Hepatocyte (in vitro differentiated cells): ENCODE data around the gene M1AP. TPM values are rescaled to one million over a fixed set of nuclear protein-coding genes. Genes with fewer than 3 reads are reported as not detected.
"Not testable (repeated sequence)": the region's sequence is repeated elsewhere in the genome, so short reads cannot be mapped to it uniquely, and the experiment has no call there.

ENCODE experiments used
- DNase-seq: peaks from one replicate; pipeline ENCODE4 v3.0.0-alpha.2; 2016; ENCODE audit warnings: low spot score
- H2AFZ ChIP-seq: fragments of 200-600 bp; sonication (generic); 2 replicates; pipeline ENCODE4 v1.6.0; 2016; ENCODE audit warnings: antibody characterized with exemption, mild to moderate bottlenecking
- H3K27ac ChIP-seq: fragments of 200-600 bp; sonication (generic); 2 replicates; pipeline ENCODE4 v1.5.1; 2016; ENCODE audit warnings: mild to moderate bottlenecking
- H3K27me3 ChIP-seq: fragments of 200-600 bp; sonication (generic); 2 replicates; pipeline ENCODE4 v1.6.1; 2016
- H3K36me3 ChIP-seq: fragments of 200-600 bp; sonication (generic); replicated peaks from 2 replicates; pipeline ENCODE4 v1.5.1; 2016; ENCODE audit warnings: low read depth; ENCODE audit not compliant: insufficient read depth
- H3K4me1 ChIP-seq: fragments of 200-600 bp; sonication (generic); 2 replicates; pipeline ENCODE4 v1.5.1; 2016; ENCODE audit warnings: mild to moderate bottlenecking, moderate library complexity; ENCODE audit not compliant: insufficient read depth
- H3K4me2 ChIP-seq: fragments of 200-600 bp; sonication (generic); 2 replicates; pipeline ENCODE4 v1.6.0; 2016
- H3K4me3 ChIP-seq: fragments of 200-600 bp; sonication (generic); 2 replicates; pipeline ENCODE4 v1.5.1; 2016; ENCODE audit warnings: mild to moderate bottlenecking
- H3K79me2 ChIP-seq: fragments of 200-600 bp; sonication (generic); 2 replicates; pipeline ENCODE4 v1.6.0; 2017; ENCODE audit warnings: mild to moderate bottlenecking
- H3K9me2 ChIP-seq: fragments of 200-600 bp; sonication (generic); replicated peaks from 2 replicates; pipeline ENCODE4 v1.6.0; 2017; ENCODE audit warnings: mild to moderate bottlenecking; ENCODE audit not compliant: insufficient read depth
- H3K9me3 ChIP-seq: fragments of 200-600 bp; sonication (generic); 2 replicates; pipeline ENCODE4 v1.5.1; 2016; ENCODE audit warnings: low read depth, mild to moderate bottlenecking
- H4K20me1 ChIP-seq: fragments of 200-600 bp; sonication (generic); 2 replicates; pipeline ENCODE4 v1.6.0; 2016; ENCODE audit warnings: mild to moderate bottlenecking; ENCODE audit not compliant: insufficient read depth, poor library complexity, severe bottlenecking
- CTCF ChIP-seq: fragments of 200-600 bp; sonication (generic); IDR thresholded peaks from 2 replicates; pipeline ENCODE4 v1.5.1; 2016; ENCODE audit warnings: antibody characterized with exemption, mild to moderate bottlenecking; ENCODE audit not compliant: poor library complexity
- EZH2 ChIP-seq: fragments of 200-600 bp; sonication (generic); IDR thresholded peaks from 2 replicates; pipeline ENCODE4 v1.6.1; 2016; ENCODE audit warnings: antibody characterized with exemption, mild to moderate bottlenecking, borderline replicate concordance
- EZH2phosphoT487 ChIP-seq: fragments of 200-600 bp; sonication (generic); IDR thresholded peaks from one replicate; pipeline ENCODE4 v1.6.1; 2018; ENCODE audit warnings: antibody characterized with exemption, mild to moderate bottlenecking, low read depth, moderate library complexity; ENCODE audit not compliant: unreplicated experiment, severe bottlenecking
- WGBS: methylation state at CpG from one replicate; pipeline ENCODE4 v1.1.6; 2016; ENCODE audit warnings: low lambda C conversion rate; ENCODE audit errors: missing lambda C conversion rate; 5-methylcytosine and 5-hydroxymethylcytosine counted together
- polyA plus RNA-seq: library from polyadenylated mRNA; unstranded; fragments of >200 nt; fragmentation: Nextera tagmentation; extraction: Ambion mirVana; gene quantifications from 2 replicates; pipeline ENCODE4 v1.2.1, GENCODE V29; 2016
- total RNA-seq: library from RNA; depleted of rRNA; stranded (reverse); fragments of >200 nt; gene quantifications from 2 replicates; pipeline ENCODE4 v1.2.3, GENCODE V29; 2014

M1AP gene
- total and polyA plus RNA-seq, 2 experiments from 2014 or later = 0.30 to 0.70 TPM

- H3K79me2 ChIP-seq = no peaks in the 10 kb centered on the region
- H3K27ac ChIP-seq = no peak overlapping the region
- H3K4me2 ChIP-seq = no peak overlapping the region
- H3K4me1 ChIP-seq = no peaks in the 10 kb centered on the region
- H2AFZ ChIP-seq = no peak overlapping the region
- DNase-seq = no peak
- H3K4me3 ChIP-seq = no peak overlapping the region
- H4K20me1 ChIP-seq = no peaks in the 10 kb centered on the region
- TF ChIP-seq CTCF (no peak), EZH2 (no peak), EZH2phosphoT487 (no peak)
- no peaks in the 10 kb centered on the region for H3K36me3 ChIP-seq
- H3K9me3 ChIP-seq = no peaks in the 10 kb centered on the region
- no peaks in the 10 kb centered on the region for H3K9me2 ChIP-seq
- WGBS = 89% methylated on average over 5 of the region's 5 CpGs
- H3K27me3 ChIP-seq = peaks cover 26% of the 10 kb centered on the region
Observed at GRCh38 chr2:74564222-74564621, 83.9 kb downstream of the M1AP start.

- no peak overlapping the region for H3K4me2 ChIP-seq
- H3K27me3 ChIP-seq = peaks cover 26% of the 10 kb centered on the region
- no peaks in the 10 kb centered on the region for H3K9me2 ChIP-seq
- H3K36me3 ChIP-seq = no peaks in the 10 kb centered on the region
- no peak overlapping the region for H2AFZ ChIP-seq
- no peaks in the 10 kb centered on the region for H3K4me1 ChIP-seq
- H3K79me2 ChIP-seq = no peaks in the 10 kb centered on the region
- H4K20me1 ChIP-seq = no peaks in the 10 kb centered on the region
- 82% methylated on average over 7 of the region's 7 CpGs for WGBS
- H3K27ac ChIP-seq = no peak overlapping the region
- TF ChIP-seq EZH2 = no peak
- TF ChIP-seq CTCF = no peak
- TF ChIP-seq EZH2phosphoT487 = no peak
- DNase-seq = no peak
- H3K9me3 ChIP-seq = no peaks in the 10 kb centered on the region
- no peak overlapping the region for H3K4me3 ChIP-seq
Observed at GRCh38 chr2:74562126-74562775, 85.9 kb downstream of the M1AP start.

- 100% methylated on average over 1 of the region's 1 CpG for WGBS
- H3K4me3 ChIP-seq, H3K4me1 ChIP-seq, H4K20me1 ChIP-seq, H3K9me2 ChIP-seq, H2AFZ ChIP-seq, H3K36me3 ChIP-seq, H3K27ac ChIP-seq, DNase-seq, H3K4me2 ChIP-seq, H3K79me2 ChIP-seq, H3K9me3 ChIP-seq: not testable (repeated sequence)
- peaks cover 26% of the 10 kb centered on the region for H3K27me3 ChIP-seq
Observed at GRCh38 chr2:74561022-74561421, 87.1 kb downstream of the M1AP start.

GRCh38 chr2:74560591-74560990 lies 87.5 kb downstream of the M1AP start:
- TF ChIP-seq EZH2phosphoT487 (no peak), EZH2 (no peak), CTCF (no peak)
- H4K20me1 ChIP-seq = no peaks in the 10 kb centered on the region
- no peak overlapping the region for H3K4me3 ChIP-seq
- no peaks in the 10 kb centered on the region for H3K79me2 ChIP-seq
- no peak overlapping the region for H3K27ac ChIP-seq
- H3K4me2 ChIP-seq = no peak overlapping the region
- no peak overlapping the region for H2AFZ ChIP-seq
- no peaks in the 10 kb centered on the region for H3K9me2 ChIP-seq
- peaks cover 26% of the 10 kb centered on the region for H3K27me3 ChIP-seq
- WGBS = 63% methylated on average over 6 of the region's 6 CpGs
- H3K36me3 ChIP-seq = no peaks in the 10 kb centered on the region
- H3K9me3 ChIP-seq = no peaks in the 10 kb centered on the region
- H3K4me1 ChIP-seq = no peaks in the 10 kb centered on the region
- DNase-seq = no peak
